Coronary artery (tissue), 2 donors: ENCODE measurements around the gene ZNF169.
A peak's percentile ranks its signal among the peaks of the same experiment; 100 is the strongest.
"Not testable (repeated sequence)": the region's sequence is repeated elsewhere in the genome, so short reads cannot be mapped to it uniquely, and the experiment has no call there.

ENCODE experiments used
- DNase-seq: peaks from one replicate; pipeline ENCODE4 v3.0.0-alpha.2; 2017; ENCODE audit warnings: low spot score
- H3K27ac ChIP-seq, 2 donors: fragments of 200-600 bp; sonication (generic); one replicate each; pipeline ENCODE4 v1.5.1; 2016 to 2019
- H3K4me3 ChIP-seq: fragments of 200-600 bp; sonication (generic); 2 replicates; pipeline ENCODE4 v1.5.1; 2016; ENCODE audit warnings: mild to moderate bottlenecking, moderate library complexity
- CTCF ChIP-seq: fragments of 200-600 bp; sonication (generic); IDR thresholded peaks from one replicate; pipeline ENCODE4 v1.5.1; 2019; ENCODE audit warnings: antibody characterized with exemption

Gene ZNF169

GRCh38 chr9:94270009-94270408, 10.9 kb downstream of the ZNF169 start:
- DNase-seq, result no peak
- no peak overlapping the region for H3K4me3 ChIP-seq
- TF ChIP-seq CTCF, result no peak
- H3K27ac ChIP-seq, result peak overlapping the region in 1 of 2 donors; percentile 37

- DNase-seq, H3K4me3 ChIP-seq, H3K27ac ChIP-seq: not testable (repeated sequence)
Observed at GRCh38 chr9:94277029-94277428, 17.9 kb downstream of the ZNF169 start.

- no peak for TF ChIP-seq CTCF
- no peak overlapping the region for H3K4me3 ChIP-seq
- DNase-seq, result no peak
- H3K27ac ChIP-seq, result no peak overlapping the region
Observed at GRCh38 chr9:94277885-94278536, 18.9 kb downstream of the ZNF169 start.

GRCh38 chr9:94280409-94280989, 21.4 kb downstream of the ZNF169 start:
- H3K4me3 ChIP-seq, result no peak overlapping the region
- DNase-seq, result no peak
- TF ChIP-seq CTCF, result no peak
- H3K27ac ChIP-seq, result no peak overlapping the region

GRCh38 chr9:94281101-94281500, 22.0 kb downstream of the ZNF169 start:
- no peak overlapping the region for H3K27ac ChIP-seq
- TF ChIP-seq CTCF, result no peak
- DNase-seq, result no peak
- H3K4me3 ChIP-seq, result no peak overlapping the region

- no peak for TF ChIP-seq CTCF
- no peak overlapping the region for H3K4me3 ChIP-seq
- DNase-seq, result no peak
- H3K27ac ChIP-seq, result no peak overlapping the region
Observed at GRCh38 chr9:94286116-94286515, 27.0 kb downstream of the ZNF169 start.

GRCh38 chr9:94287877-94288513, 28.9 kb downstream of the ZNF169 start:
- peak overlapping the region in 1 of 2 donors; percentile 69 for H3K27ac ChIP-seq
- TF ChIP-seq CTCF, result no peak
- H3K4me3 ChIP-seq, result no peak overlapping the region
- no peak for DNase-seq
